HG02610 (cell line): ENCODE measurements around the gene SNRNP48.

Experiments used
- ATAC-seq: cut with Tn5 transposase; IDR thresholded peaks from one replicate; pipeline ENCODE4 v1.9.1; 2021; ENCODE audit warnings: mild to moderate bottlenecking, moderate library complexity; ENCODE audit not compliant: unreplicated experiment

The SNRNP48 gene

DNA sequence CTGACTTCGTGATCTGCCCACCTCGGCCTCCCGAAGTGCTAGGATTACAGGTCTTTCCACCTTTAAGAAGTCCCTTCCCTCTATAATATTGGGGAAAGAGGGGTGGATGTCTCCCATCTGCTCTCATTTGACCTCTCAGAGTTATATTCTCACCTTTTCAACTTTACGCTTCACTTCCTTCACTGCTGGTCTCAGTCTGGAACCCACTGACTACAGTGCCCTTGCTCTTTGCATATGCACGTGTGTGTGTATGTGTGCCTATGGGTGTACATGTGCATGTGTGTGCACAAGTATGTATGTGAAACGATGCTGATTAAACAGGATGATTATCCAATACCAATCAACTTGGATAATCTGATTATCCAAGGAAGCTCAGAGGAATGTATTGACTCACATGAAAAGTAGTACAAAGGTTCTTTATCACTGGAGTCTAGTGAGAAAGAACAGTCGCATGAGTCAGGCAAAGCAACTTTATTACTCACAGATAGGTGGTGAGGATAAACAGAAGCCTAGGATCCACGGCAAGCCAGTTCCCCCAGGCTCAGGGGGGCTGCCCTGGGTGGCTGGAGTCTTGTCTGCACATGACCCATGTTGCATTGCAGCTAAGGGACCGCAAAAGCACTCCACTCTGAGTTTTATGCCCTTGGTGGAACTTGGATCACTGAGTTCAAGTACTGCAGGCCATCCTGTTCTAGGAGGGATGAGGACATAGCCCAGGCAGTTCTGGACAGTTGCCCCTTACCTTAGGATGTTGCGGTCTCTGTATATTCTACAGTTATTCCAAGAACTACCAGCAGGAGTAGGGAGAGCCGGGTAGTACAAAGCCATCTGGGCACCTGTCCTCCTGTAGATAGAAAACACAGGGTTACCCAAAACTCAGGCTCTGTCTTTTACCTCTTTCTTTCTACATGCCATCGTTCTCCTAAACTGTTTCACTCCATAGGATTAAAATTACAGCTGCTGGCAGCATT lies 50.9 kb downstream of the SNRNP48 start:
- ATAC-seq, result no peak

DNA sequence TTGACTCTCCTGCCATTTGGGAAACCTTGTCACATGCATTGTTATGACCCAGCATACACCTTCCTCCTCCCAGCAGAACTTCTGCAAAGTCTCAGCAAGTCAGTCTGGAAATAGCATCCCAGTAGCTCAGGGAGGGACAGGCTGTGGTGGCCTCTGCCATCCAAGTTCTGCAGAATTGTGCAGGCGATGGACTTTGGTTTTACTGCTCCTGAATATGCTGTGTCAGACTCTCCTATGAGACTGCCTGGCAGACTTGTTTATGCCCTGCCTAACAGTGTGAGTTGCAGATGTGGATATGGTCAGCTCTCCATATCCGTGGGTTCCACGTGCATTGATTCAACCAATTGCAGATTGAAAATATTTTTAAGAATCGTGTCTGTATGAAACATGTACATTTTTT lies 52.8 kb downstream of the SNRNP48 start:
- ATAC-seq, result no peak

- ATAC-seq, result no peak
Measured at GRCh38 chr6:7644417-7644816, 54.4 kb downstream of the SNRNP48 start.

GRCh38 chr6:7646394-7646793 lies 56.4 kb downstream of the SNRNP48 start:
- no peak for ATAC-seq

DNA sequence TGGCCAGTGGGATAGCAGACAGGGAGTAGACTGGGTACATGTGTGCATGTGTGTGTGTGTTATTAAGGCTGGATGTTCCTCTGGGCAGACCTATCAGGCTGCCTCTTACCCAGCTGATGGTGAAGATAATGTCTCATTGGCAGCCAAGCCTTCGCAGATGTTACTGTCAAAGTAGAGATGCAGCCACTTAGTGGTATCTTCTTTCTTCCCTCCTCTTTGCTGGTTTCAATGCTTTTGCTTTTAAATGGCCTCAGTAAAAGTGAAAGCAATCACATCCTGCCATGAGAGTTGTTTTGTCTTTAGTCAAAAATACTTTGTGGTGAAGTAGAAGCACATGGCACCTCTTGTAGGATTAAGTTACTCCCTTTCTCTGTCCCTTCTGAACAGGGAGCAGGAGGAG lies 57.5 kb downstream of the SNRNP48 start:
- peak; percentile 78 for ATAC-seq

DNA sequence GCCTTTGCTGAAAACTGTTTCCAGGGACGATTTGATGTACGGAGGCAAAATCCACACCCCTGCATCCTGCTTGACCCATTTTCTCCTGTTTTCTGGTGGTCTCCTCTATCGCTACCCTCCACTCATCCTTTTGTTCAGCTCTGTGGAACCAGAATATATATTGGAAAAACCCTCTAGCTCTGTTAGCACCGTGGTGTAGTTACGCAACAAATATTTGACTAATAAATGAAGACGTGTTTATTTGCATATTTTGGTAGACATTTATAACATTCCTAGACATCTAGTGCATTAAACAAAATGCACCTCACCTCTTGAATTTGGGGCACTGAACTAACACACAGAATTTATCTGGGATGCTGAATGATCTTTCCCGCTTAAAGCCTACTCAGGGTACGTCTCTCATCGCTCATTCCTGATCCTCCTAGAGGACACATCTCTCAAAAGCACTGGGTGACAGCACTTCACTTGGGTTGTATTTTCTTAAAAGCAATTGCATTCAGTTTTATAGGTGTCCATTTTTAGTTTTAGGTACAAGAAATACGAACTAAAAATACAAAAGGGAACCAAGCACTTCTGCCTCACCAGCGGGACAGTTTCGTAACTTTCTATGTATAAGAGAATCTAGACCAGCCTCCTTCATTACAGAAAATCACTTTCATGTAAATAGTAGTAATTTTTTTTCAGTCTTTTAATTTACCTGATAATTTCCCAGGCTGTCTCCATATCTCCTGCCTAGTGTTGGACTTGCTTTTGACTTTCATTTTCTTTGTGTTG lies 59.2 kb downstream of the SNRNP48 start:
- ATAC-seq, result no peak

DNA sequence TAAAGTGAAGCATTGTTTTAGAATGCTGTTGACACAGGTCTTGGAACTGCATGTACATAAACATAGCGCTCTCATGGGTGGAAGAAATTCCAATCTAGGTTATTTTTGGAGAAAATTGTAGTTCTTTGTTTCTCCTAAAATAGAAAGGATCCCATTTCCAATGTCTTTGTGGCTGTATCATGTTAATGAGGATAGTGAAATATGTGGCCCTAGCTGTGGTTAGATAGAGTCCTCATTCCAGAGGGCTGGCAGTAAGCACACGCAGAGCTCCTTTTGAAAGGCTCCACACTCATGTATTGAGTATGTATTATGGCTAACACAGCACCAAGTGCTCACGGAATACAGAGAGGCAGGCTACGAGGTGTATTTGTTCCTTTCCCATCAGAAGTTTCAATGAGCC lies 60.9 kb downstream of the SNRNP48 start:
- ATAC-seq, result no peak

GRCh38 chr6:7652957-7653356 lies 63.0 kb downstream of the SNRNP48 start:
- ATAC-seq, result no peak

DNA sequence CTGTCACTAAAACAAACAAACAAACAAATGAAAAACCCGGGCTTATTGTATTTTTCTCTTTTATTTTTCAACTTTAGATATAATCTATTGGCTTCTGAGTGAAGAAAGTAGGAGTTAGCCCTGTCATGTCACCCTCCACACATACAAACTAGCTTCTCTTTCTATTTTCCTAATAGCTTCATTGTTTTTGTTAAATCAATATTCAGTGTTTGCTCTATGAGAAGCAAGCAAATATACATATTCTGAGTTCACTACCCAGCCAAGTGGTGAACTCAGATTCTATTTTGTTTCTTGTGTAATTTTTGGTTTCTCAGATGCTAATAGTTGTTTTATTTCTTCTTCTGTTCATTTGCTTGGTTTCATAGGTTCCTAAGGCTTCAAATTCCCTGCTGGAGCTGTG lies 66.4 kb downstream of the SNRNP48 start:
- ATAC-seq, result no peak

GRCh38 chr6:7658543-7658942 lies 68.5 kb downstream of the SNRNP48 start:
- no peak for ATAC-seq

DNA sequence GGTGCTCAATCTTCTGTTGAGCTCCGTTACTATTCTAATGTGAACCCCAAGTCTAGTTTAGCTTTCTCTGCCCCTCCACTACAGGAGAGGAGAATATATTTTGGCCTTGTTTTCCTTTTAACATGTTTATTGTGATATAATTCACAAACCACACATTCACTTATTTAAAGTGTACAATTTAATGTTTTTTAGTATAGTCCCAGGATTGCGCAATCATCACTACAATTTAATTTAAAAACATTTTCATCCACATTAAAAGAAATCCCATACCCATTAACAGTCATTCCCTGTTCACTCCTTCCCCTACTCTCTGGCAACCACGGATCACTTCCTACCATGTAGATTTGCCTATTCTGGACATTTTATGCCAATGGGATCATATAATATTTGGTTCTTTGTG lies 71.4 kb downstream of the SNRNP48 start:
- no peak for ATAC-seq
